Loucy (cell line): ENCODE data around the gene KIAA0930.

Experiments
- H2AFZ ChIP-seq: fragments of 200-600 bp; sonication (generic); 2 replicates; pipeline ENCODE4 v1.6.0; 2016; ENCODE audit warnings: antibody characterized with exemption, mild to moderate bottlenecking, low read length, moderate library complexity
- H3F3A ChIP-seq: fragments of 200-600 bp; 2 replicates; pipeline ENCODE4 v1.6.0; 2016; ENCODE audit warnings: antibody characterized with exemption, low read depth, mild to moderate bottlenecking
- H3K27me3 ChIP-seq: fragments of 200-600 bp; sonication (generic); 2 replicates; pipeline ENCODE4 v1.6.1; 2014; ENCODE audit warnings: low read length, mild to moderate bottlenecking; ENCODE audit not compliant: insufficient read depth, poor library complexity, severe bottlenecking
- H3K36me3 ChIP-seq: fragments of 200-600 bp; sonication (generic); 2 replicates; pipeline ENCODE4 v1.6.1; 2016; ENCODE audit warnings: low read length; ENCODE audit not compliant: insufficient read depth
- H3K4me1 ChIP-seq: fragments of 200-600 bp; sonication (generic); 2 replicates; pipeline ENCODE4 v1.5.1; 2014; ENCODE audit warnings: low read length, mild to moderate bottlenecking; ENCODE audit not compliant: insufficient read depth, poor library complexity, severe bottlenecking
- H3K4me2 ChIP-seq: fragments of 200-600 bp; sonication (generic); 2 replicates; pipeline ENCODE4 v1.6.0; 2014; ENCODE audit warnings: antibody characterized with exemption, low read length, low read depth, mild to moderate bottlenecking; ENCODE audit not compliant: poor library complexity, severe bottlenecking
- H3K4me3 ChIP-seq: fragments of 200-600 bp; sonication (generic); 2 replicates; pipeline ENCODE4 v1.5.1; 2014; ENCODE audit warnings: low read length, mild to moderate bottlenecking, mixed read lengths; ENCODE audit not compliant: poor library complexity, severe bottlenecking
- H3K79me2 ChIP-seq: fragments of 200-600 bp; sonication (generic); 2 replicates; pipeline ENCODE4 v1.6.1; 2014; ENCODE audit warnings: low read length; ENCODE audit not compliant: insufficient read depth
- H3K9ac ChIP-seq: fragments of 200-600 bp; sonication (generic); 2 replicates; pipeline ENCODE4 v1.6.0; 2014; ENCODE audit warnings: mild to moderate bottlenecking, low read depth, low read length, moderate library complexity; ENCODE audit not compliant: poor library complexity, severe bottlenecking
- H3K9me2 ChIP-seq: fragments of 200-600 bp; sonication (generic); replicated peaks from 2 replicates; pipeline ENCODE4 v1.6.1; 2016; ENCODE audit warnings: low read depth, low read length, mixed read lengths
- H3K9me3 ChIP-seq: fragments of 200-600 bp; sonication (generic); 2 replicates; pipeline ENCODE4 v1.6.1; 2014; ENCODE audit warnings: mild to moderate bottlenecking, antibody characterized with exemption, low read length, low read depth; ENCODE audit not compliant: insufficient read depth
- H4K20me1 ChIP-seq: fragments of 200-600 bp; sonication (generic); 2 replicates; pipeline ENCODE4 v1.6.0; 2014; ENCODE audit warnings: antibody characterized with exemption, low read length, mild to moderate bottlenecking; ENCODE audit not compliant: insufficient read depth, poor library complexity, severe bottlenecking
- EZH2phosphoT487 ChIP-seq: fragments of 200-600 bp; IDR thresholded peaks from 2 replicates; pipeline ENCODE4 v1.6.1; 2018; ENCODE audit warnings: antibody characterized with exemption, mild to moderate bottlenecking, moderate library complexity, borderline replicate concordance
- TF ChIP-seq, protein P1 (sequence below): fragments of 200-600 bp; sonication (generic); conservative IDR thresholded peaks from 2 replicates; pipeline ENCODE4 v1.5.1; 2014; ENCODE audit warnings: mild to moderate bottlenecking, antibody characterized with exemption, low read length

The KIAA0930 gene

DNA sequence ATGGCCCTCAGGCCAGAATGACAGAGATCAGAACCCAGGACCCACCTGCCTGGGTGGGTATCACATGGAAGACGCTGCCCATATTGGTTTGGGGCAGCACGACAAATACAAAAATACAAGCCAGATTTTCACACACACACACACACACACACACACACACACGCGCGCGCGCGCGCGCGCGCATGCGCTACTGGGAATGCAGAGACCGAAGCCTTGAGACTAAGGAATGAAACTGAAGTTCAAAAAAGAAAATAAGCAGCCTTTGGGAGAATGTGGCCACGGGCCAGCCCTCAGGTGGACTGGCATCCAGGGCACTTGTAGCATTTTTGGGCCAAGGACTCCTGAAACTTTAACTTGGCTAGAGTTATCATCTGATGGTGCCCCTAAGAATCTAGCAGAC lies 98.3 kb downstream of the KIAA0930 start:
- no peaks in the 10 kb centered on the region for H3K36me3 ChIP-seq
- no peaks in the 10 kb centered on the region for H3F3A ChIP-seq
- no peaks in the 10 kb centered on the region for H4K20me1 ChIP-seq
- peaks cover 5% of the 10 kb centered on the region; the same call in 1 of the 2 replicates for H3K9me3 ChIP-seq
- H2AFZ ChIP-seq = no peak overlapping the region
- no peak overlapping the region for H3K4me2 ChIP-seq
- no peak overlapping the region for H3K4me3 ChIP-seq
- TF ChIP-seq, protein P1, sequence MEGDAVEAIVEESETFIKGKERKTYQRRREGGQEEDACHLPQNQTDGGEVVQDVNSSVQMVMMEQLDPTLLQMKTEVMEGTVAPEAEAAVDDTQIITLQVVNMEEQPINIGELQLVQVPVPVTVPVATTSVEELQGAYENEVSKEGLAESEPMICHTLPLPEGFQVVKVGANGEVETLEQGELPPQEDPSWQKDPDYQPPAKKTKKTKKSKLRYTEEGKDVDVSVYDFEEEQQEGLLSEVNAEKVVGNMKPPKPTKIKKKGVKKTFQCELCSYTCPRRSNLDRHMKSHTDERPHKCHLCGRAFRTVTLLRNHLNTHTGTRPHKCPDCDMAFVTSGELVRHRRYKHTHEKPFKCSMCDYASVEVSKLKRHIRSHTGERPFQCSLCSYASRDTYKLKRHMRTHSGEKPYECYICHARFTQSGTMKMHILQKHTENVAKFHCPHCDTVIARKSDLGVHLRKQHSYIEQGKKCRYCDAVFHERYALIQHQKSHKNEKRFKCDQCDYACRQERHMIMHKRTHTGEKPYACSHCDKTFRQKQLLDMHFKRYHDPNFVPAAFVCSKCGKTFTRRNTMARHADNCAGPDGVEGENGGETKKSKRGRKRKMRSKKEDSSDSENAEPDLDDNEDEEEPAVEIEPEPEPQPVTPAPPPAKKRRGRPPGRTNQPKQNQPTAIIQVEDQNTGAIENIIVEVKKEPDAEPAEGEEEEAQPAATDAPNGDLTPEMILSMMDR = no peak
- no peak for TF ChIP-seq EZH2phosphoT487
- no peak overlapping the region for H3K9ac ChIP-seq
- H3K4me1 ChIP-seq = no peaks in the 10 kb centered on the region
- no peaks in the 10 kb centered on the region for H3K79me2 ChIP-seq
- H3K9me2 ChIP-seq = no peaks in the 10 kb centered on the region
- H3K27me3 ChIP-seq = no peaks in the 10 kb centered on the region
